ENCODE data around the gene TMEM8B. TPM values are rescaled to one million over a fixed set of nuclear protein-coding genes. Genes with fewer than 3 reads are reported as not detected.

Gene TMEM8B
- polyA plus RNA-seq, 1 donor (not counting 4 experiments of a cell fraction or from before 2014, with no cell fraction given): 1.3 TPM

- Histone ChIP-seq H3K27ac (ENCODE audit: control insufficient read depth, insufficient read depth, low read length) (no peak overlapping the region), H3K9me1 (ENCODE audit: control insufficient read depth, extremely low read depth, insufficient read depth, low read length) (no peaks in the 10 kb centered on the region), H3K4me1 (ENCODE audit: control insufficient read depth, extremely low read depth, insufficient read depth, low read length) (no peaks in the 10 kb centered on the region), H3K4me3 (ENCODE audit: control insufficient read depth in 2 of 3, extremely low read depth in 1 of 3, insufficient read depth in 2 of 3, low read depth in 1 of 3, low read length in 3 of 3) (no peak overlapping the region), H3K9ac (ENCODE audit: control insufficient read depth, extremely low read depth, insufficient read depth, low read length) (no peak overlapping the region), H3K9me3 (ENCODE audit: control insufficient read depth, low read depth, low read length) (no peaks in the 10 kb centered on the region), H3K27me3 (ENCODE audit: control insufficient read depth, extremely low read depth, insufficient read depth, low read length) (peaks cover 3% of the 10 kb centered on the region), H3K36me3 (ENCODE audit: control insufficient read depth in 2 of 2, extremely low read depth in 1 of 2, insufficient read depth in 2 of 2, low read length in 2 of 2) (no peaks in the 10 kb centered on the region), H3K4me2 (ENCODE audit: control insufficient read depth, extremely low read depth, insufficient read depth, low read depth, low read length) (no peak overlapping the region), H3K79me2 (ENCODE audit: control insufficient read depth, insufficient read depth, low read length) (no peaks in the 10 kb centered on the region), H2AFZ (ENCODE audit: control insufficient read depth, low read length) (no peak overlapping the region), H4K20me1 (ENCODE audit: control insufficient read depth, extremely low read depth, insufficient read depth, low read length) (no peaks in the 10 kb centered on the region)
- dilution Hi-C loops (cut with MboI; ENCODE audit: extremely low pct_ligation_motif_present, low sequenced_read_pairs): no loop called here
- DNase-seq (ENCODE audit: low read depth, low spot score) (no peak), FAIRE-seq (no peak)
- TF ChIP-seq EZH2 (IDR thresholded peaks at IDR 0.05; ENCODE audit: low read length): no peak
- no peak for TF ChIP-seq CTCF (optimal IDR thresholded peaks at IDR 0.05 in 1 of 3, IDR thresholded peaks at IDR 0.05 in 1 of 3, conservative IDR thresholded peaks at IDR 0.05 in 1 of 3; ENCODE audit: extremely low read depth in 1 of 3, insufficient read depth in 2 of 3, low read length in 3 of 3)
Measured at GRCh38 chr9:35863583-35863982, 34.6 kb downstream of the TMEM8B start.

GRCh38 chr9:35864695-35865255, 35.7 kb downstream of the TMEM8B start:
- dilution Hi-C loops (cut with MboI; ENCODE audit: extremely low pct_ligation_motif_present, low sequenced_read_pairs): no loop called here

More at GRCh38 chr9:35864695-35865255, 35.7 kb downstream of the TMEM8B start:
- Histone ChIP-seq H3K4me3 (ENCODE audit: control insufficient read depth in 2 of 3, extremely low read depth in 1 of 3, insufficient read depth in 2 of 3, low read depth in 1 of 3, low read length in 3 of 3) (no peak overlapping the region), H3K9me3 (ENCODE audit: control insufficient read depth, low read depth, low read length) (no peaks in the 10 kb centered on the region), H3K36me3 (ENCODE audit: control insufficient read depth in 2 of 2, extremely low read depth in 1 of 2, insufficient read depth in 2 of 2, low read length in 2 of 2) (no peaks in the 10 kb centered on the region), H3K4me2 (ENCODE audit: control insufficient read depth, extremely low read depth, insufficient read depth, low read depth, low read length) (no peak overlapping the region), H3K79me2 (ENCODE audit: control insufficient read depth, insufficient read depth, low read length) (no peaks in the 10 kb centered on the region), H3K27ac (ENCODE audit: control insufficient read depth, insufficient read depth, low read length) (no peak overlapping the region), H4K20me1 (ENCODE audit: control insufficient read depth, extremely low read depth, insufficient read depth, low read length) (no peaks in the 10 kb centered on the region), H3K9ac (ENCODE audit: control insufficient read depth, extremely low read depth, insufficient read depth, low read length) (no peak overlapping the region), H3K4me1 (ENCODE audit: control insufficient read depth, extremely low read depth, insufficient read depth, low read length) (no peaks in the 10 kb centered on the region), H3K27me3 (ENCODE audit: control insufficient read depth, extremely low read depth, insufficient read depth, low read length) (no peaks in the 10 kb centered on the region), H3K9me1 (ENCODE audit: control insufficient read depth, extremely low read depth, insufficient read depth, low read length) (no peaks in the 10 kb centered on the region), H2AFZ (ENCODE audit: control insufficient read depth, low read length) (no peak overlapping the region)
- no peak for TF ChIP-seq CTCF (optimal IDR thresholded peaks at IDR 0.05 in 1 of 3, IDR thresholded peaks at IDR 0.05 in 1 of 3, conservative IDR thresholded peaks at IDR 0.05 in 1 of 3; ENCODE audit: extremely low read depth in 1 of 3, insufficient read depth in 2 of 3, low read length in 3 of 3)
- TF ChIP-seq EZH2 (IDR thresholded peaks at IDR 0.05; ENCODE audit: low read length): no peak
- DNase-seq (ENCODE audit: low read depth, low spot score): no peak
- no peak for FAIRE-seq
